HEK293T (cell line): ENCODE data around the gene HYCC2.

ENCODE experiments used
- CTCF ChIA-PET: fragments of 350-600 bp; formaldehyde crosslinking; extraction: SDS; loops from one replicate; lab custom pipeline; 2021; ENCODE audit warnings: antibody characterized with exemption, inconsistent platforms; lab: Yijun Ruan, JAX
- POLR2A ChIA-PET: fragments of 350-600 bp; formaldehyde crosslinking; extraction: SDS; loops from one replicate; lab custom pipeline; 2020; ENCODE audit warnings: antibody characterized with exemption, inconsistent platforms; lab: Yijun Ruan, JAX
- DNase-seq: peaks from one replicate; pipeline ENCODE4 v3.0.0; 2012; ENCODE audit warnings: mixed read lengths; ENCODE audit errors: extremely low spot score
- ARNT ChIP-seq: fragments of 450-650 bp; IDR thresholded peaks from 2 replicates; pipeline ENCODE4 v1.6.1; 2017; ENCODE audit warnings: mild to moderate bottlenecking
- BHLHE40 ChIP-seq: fragments of 450-650 bp; IDR thresholded peaks from 2 replicates; pipeline ENCODE4 v1.6.1; 2016; ENCODE audit warnings: mild to moderate bottlenecking, moderate library complexity, borderline replicate concordance
- CTBP1 ChIP-seq: fragments of 450-650 bp; IDR thresholded peaks from 2 replicates; pipeline ENCODE4 v1.6.1; 2016; ENCODE audit warnings: borderline replicate concordance
- ELF4 ChIP-seq: fragments of 450-650 bp; IDR thresholded peaks from 2 replicates; pipeline ENCODE4 v1.6.1; 2017; ENCODE audit warnings: antibody characterized with exemption
- FOXA1 ChIP-seq: fragments of 450-650 bp; IDR thresholded peaks from 2 replicates; pipeline ENCODE4 v1.6.1; 2016; ENCODE audit warnings: mild to moderate bottlenecking
- FOXK2 ChIP-seq: fragments of 450-650 bp; IDR thresholded peaks from 2 replicates; pipeline ENCODE4 v1.6.1; 2016; ENCODE audit warnings: mild to moderate bottlenecking
- FOXM1 ChIP-seq: fragments of 450-650 bp; IDR thresholded peaks from 2 replicates; pipeline ENCODE4 v1.6.1; 2017; ENCODE audit warnings: mild to moderate bottlenecking, borderline replicate concordance
- HDGF ChIP-seq: fragments of 450-650 bp; IDR thresholded peaks from 2 replicates; pipeline ENCODE4 v1.6.1; 2017; ENCODE audit warnings: antibody characterized with exemption, borderline replicate concordance
- L3MBTL2 ChIP-seq: fragments of 450-650 bp; conservative IDR thresholded peaks from 2 replicates; pipeline ENCODE4 v1.6.1; 2016; ENCODE audit warnings: mild to moderate bottlenecking
- LEF1 ChIP-seq: fragments of 450-650 bp; IDR thresholded peaks from 2 replicates; pipeline ENCODE4 v1.6.1; 2017; ENCODE audit warnings: mild to moderate bottlenecking, borderline replicate concordance
- NFRKB ChIP-seq: fragments of 450-650 bp; IDR thresholded peaks from 2 replicates; pipeline ENCODE4 v1.6.1; 2016; ENCODE audit warnings: mild to moderate bottlenecking, moderate library complexity
- PKNOX1 ChIP-seq: fragments of 450-650 bp; IDR thresholded peaks from 2 replicates; pipeline ENCODE4 v1.6.1; 2016
- SP1 ChIP-seq: fragments of 450-650 bp; IDR thresholded peaks from 2 replicates; pipeline ENCODE4 v1.6.1; 2017
- SUZ12 ChIP-seq: fragments of 450-650 bp; IDR thresholded peaks from 2 replicates; pipeline ENCODE4 v1.6.1; 2016; ENCODE audit warnings: mild to moderate bottlenecking
- TARDBP ChIP-seq: fragments of 450-650 bp; IDR thresholded peaks from 2 replicates; pipeline ENCODE4 v1.6.1; 2016
- ZNF384 ChIP-seq: fragments of 450-650 bp; IDR thresholded peaks from 2 replicates; pipeline ENCODE4 v1.6.1; 2016

HYCC2 gene

GRCh38 chr2:201116959-201117734 is 45.7 kb upstream of the HYCC2 start:
- no peak; the same call in 1 of the 2 replicates for TF ChIP-seq L3MBTL2
- TF ChIP-seq ZNF384, result peak; percentile 82
- TF ChIP-seq TARDBP, result no peak
- TF ChIP-seq LEF1, result no peak
- TF ChIP-seq FOXK2, result no peak
- TF ChIP-seq FOXM1, result no peak
- TF ChIP-seq PKNOX1, result no peak
- peak; percentile 14 for DNase-seq
- CTCF ChIA-PET, result interaction anchor here (0.6 to 1.3 kb wide), 4 partner anchors 41 to 604 kb away, joined by 3 to 4 read pairs (median 4); partner anchors contain the start of gene ORC2
- POLR2A ChIA-PET, result interaction anchor here (0.9 to 1.7 kb wide), 11 partner anchors 11 to 228 kb away, joined by 3 to 9 read pairs (median 4); partner anchors contain the start of genes CASP10, HYCC2, NDUFB3 and NIF3L1

GRCh38 chr2:201116115-201116958 is 44.9 kb upstream of the HYCC2 start, which contains the start of gene CFLAR:
TSS of gene CFLAR (plus strand) at chr2:201116164. CDS start at chr2:201129866, 13,702 bp downstream.
- POLR2A ChIA-PET, result interaction anchor here (0.7 to 1.7 kb wide), 14 partner anchors 10 to 227 kb away, joined by 3 to 9 read pairs (median 4); partner anchors contain the start of genes CASP10, HYCC2, NDUFB3 and NIF3L1
- no peak for TF ChIP-seq CTBP1
- CTCF ChIA-PET, result interaction anchor here (0.6 to 1.3 kb wide), 2 partner anchors 41 to 76 kb away, joined by 3 to 4 read pairs; no protein-coding TSS in a partner anchor
- DNase-seq, result peak; percentile 61

GRCh38 chr2:201114846-201115245 is 43.4 kb upstream of the HYCC2 start:
- POLR2A ChIA-PET, result interaction anchor here (1.7 kb wide), 1 partner anchor 225 kb away, joined by 5 read pairs; the partner anchor contains the start of genes NIF3L1 and PPIL3
- no peak for DNase-seq
- CTCF ChIA-PET, result interaction anchor here (0.7 kb wide), 2 partner anchors 16 to 202 kb away, joined by 4 to 6 read pairs; no protein-coding TSS in a partner anchor
- TF ChIP-seq BHLHE40 (no peak), ELF4 (no peak), CTBP1 (no peak), FOXK2 (no peak), PKNOX1 (no peak), LEF1 (no peak), SP1 (no peak), HDGF (no peak), ARNT (no peak), TARDBP (no peak), NFRKB (no peak)

- ChIA-PET POLR2A (no interaction called here), CTCF (no interaction called here)
- DNase-seq, result no peak
- TF ChIP-seq ELF4 (no peak), FOXK2 (no peak), HDGF (no peak), SP1 (no peak), ZNF384 (no peak), SUZ12 (no peak), ARNT (no peak), LEF1 (no peak), FOXM1 (no peak), NFRKB (no peak), BHLHE40 (no peak), PKNOX1 (no peak), FOXA1 (no peak), TARDBP (no peak), L3MBTL2 (no peak), CTBP1 (no peak)
Measured at GRCh38 chr2:201114350-201114749, 42.9 kb upstream of the HYCC2 start.

- POLR2A ChIA-PET, result no interaction called here
- DNase-seq, result no peak
- no peak for TF ChIP-seq TARDBP
- no peak for TF ChIP-seq FOXK2
- TF ChIP-seq L3MBTL2, result no peak
- no peak for TF ChIP-seq PKNOX1
- TF ChIP-seq FOXM1, result no peak
- TF ChIP-seq SUZ12, result no peak
- TF ChIP-seq HDGF, result no peak
- TF ChIP-seq ELF4, result no peak
- no peak for TF ChIP-seq BHLHE40
- no peak for TF ChIP-seq LEF1
- no peak for TF ChIP-seq FOXA1
- no peak for TF ChIP-seq NFRKB
- no peak for TF ChIP-seq CTBP1
- no peak for TF ChIP-seq ZNF384
- no peak for TF ChIP-seq ARNT
- no peak for TF ChIP-seq SP1
- CTCF ChIA-PET, result no interaction called here
Measured at GRCh38 chr2:201111096-201111495, 39.6 kb upstream of the HYCC2 start.
